ENCODE results near the gene GRID2. TPM values are rescaled to one million over a fixed set of nuclear protein-coding genes. Genes with fewer than 3 reads are reported as not detected.

Gene GRID2
- total RNA-seq, 1 experiment from 2014 or later, result not detected

DNA sequence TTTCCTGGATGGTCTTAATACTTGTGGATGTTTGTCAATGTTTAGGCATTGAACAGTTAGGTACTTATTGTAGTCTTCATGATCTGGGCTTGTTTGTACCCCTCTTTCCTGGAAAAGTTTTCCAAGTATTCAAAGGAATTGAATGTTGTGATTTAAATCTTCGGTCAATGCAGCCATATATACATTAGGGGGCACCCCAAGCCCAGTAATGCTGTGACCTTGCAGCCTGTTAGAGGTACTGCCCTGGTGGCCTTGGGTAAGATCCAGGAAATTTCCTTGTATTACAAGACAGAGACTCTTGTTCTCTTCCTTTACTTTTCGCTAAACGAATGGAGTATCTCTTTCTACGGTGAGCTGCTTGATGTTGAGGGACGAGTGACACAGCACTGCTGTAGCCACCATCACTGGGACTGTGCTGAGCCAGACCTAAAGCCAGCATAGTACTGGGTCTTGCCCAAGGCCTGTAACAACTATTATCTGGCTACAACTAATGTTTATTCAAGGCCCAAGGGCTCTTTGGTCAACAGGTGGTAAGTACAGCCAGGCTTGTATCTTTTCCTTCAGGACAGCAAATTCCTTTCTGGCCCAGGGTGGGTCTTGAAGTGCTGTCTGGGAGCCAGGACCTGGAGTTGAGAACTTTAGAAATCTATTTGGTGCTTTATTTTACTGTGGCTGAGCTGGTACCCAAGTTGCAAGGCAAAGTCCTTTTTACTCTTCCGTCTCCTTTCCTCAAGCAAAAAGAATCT is 1406.5 kb downstream of the GRID2 start:
- DNase-seq (ENCODE audit: extremely low read depth, low read depth), result peak; percentile 12

DNA sequence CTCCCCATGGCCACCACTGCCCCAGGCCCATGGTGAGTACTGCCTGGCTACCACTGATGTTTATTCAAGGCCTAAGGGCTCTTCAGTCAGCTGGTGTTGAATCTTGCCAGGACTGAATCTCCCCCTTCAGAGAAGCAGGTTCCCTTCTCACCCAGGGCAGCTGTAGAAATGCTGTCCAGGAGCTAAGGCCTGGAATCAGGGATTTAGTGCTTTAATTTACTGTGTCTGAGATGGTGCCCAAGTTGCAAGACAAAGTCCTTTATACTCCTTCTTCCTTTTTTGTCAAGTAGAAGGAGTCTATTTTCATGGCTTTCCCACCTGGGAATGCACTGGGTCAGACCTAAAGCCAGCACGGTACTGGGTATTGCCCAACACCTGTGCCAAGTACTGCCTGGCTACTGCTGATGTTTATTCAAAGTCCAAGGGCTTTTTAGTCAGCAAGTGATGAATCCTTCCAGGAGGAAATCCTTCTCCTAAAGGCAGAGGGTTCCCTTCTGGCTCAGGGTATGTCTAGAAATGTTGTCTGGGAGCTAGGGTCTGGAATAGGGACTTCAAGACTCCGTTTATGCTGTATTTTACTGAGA is 1407.2 kb downstream of the GRID2 start:
- DNase-seq (ENCODE audit: extremely low read depth, low read depth), result no peak

- no peak for DNase-seq (ENCODE audit: extremely low read depth, low read depth)
Measured at GRCh38 chr4:93718233-93718632, 1414.5 kb downstream of the GRID2 start.

GRCh38 chr4:93719552-93719951 is 1415.8 kb downstream of the GRID2 start:
- no peak for DNase-seq (ENCODE audit: extremely low read depth, low read depth)

DNA sequence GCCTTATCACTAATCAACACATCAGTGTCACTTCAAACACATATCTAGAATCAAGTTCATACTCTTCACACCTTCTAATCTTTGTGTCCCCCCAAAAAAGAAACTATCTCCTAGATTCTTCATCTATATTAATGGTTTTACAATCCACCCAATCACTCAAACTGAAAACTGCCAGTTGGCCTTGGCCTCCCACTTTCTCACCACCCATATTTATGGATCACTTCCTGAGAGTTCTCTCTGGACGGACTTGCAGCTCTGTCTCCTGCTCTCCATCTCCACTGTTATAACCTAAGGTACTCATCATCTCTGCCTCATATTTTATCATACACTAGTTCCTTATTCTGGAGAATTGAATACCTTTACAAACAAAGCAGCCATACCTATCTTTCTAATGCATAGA is 1418.7 kb downstream of the GRID2 start:
- DNase-seq (ENCODE audit: extremely low read depth, low read depth), result no peak

- DNase-seq (ENCODE audit: extremely low read depth, low read depth), result no peak
Measured at GRCh38 chr4:93730251-93730650, 1426.5 kb downstream of the GRID2 start.

GRCh38 chr4:93730760-93731159 is 1427.0 kb downstream of the GRID2 start:
- no peak for DNase-seq (ENCODE audit: extremely low read depth, low read depth)

DNA sequence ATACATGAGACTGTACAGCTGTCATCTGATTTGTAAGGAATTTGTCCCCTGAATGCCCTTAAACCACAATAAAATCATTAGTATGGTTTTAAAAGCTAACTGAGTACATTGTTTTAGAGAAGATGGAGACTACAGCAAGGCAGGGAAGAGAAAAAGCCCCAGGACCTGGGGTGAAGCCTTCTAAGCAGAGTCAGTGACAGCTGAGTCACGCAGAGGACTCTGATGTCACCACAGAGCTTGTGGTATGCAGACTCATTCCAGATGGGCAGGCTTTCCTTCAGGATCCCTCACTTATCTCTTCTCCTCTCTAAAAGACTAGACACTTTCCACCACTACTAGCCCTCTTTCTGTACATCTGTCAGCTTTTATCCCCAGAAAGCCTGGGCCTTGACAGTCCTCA is 1427.7 kb downstream of the GRID2 start:
- DNase-seq (ENCODE audit: extremely low read depth, low read depth), result peak; percentile 8

- DNase-seq (ENCODE audit: extremely low read depth, low read depth), result no peak
Measured at GRCh38 chr4:93732509-93732908, 1428.7 kb downstream of the GRID2 start.

- DNase-seq (ENCODE audit: extremely low read depth, low read depth), result no peak
Measured at GRCh38 chr4:93740890-93741289, 1437.1 kb downstream of the GRID2 start.

- DNase-seq (ENCODE audit: extremely low read depth, low read depth), result no peak
Measured at GRCh38 chr4:93743022-93743421, 1439.3 kb downstream of the GRID2 start.

- no peak for DNase-seq (ENCODE audit: extremely low read depth, low read depth)
Measured at GRCh38 chr4:93743635-93744034, 1439.9 kb downstream of the GRID2 start.

DNA sequence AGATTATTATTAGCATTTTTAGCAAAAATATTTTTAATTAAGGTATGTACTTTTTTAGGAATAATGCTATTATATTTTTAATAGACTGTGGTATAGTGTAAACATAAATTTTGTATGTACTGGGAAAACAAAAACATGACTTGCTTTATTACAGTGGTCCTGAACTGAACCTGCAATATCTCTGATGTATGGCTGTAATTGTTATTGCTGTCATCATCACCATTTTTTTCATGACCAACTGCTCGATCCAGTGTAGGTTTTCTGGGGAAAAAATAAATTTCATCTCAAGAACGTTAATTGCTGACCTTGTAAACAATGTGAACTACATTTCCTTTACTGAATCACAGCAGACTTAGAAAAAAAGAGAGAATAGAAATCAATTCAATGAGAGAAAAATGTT is 1441.2 kb downstream of the GRID2 start:
- no peak for DNase-seq (ENCODE audit: extremely low read depth, low read depth)

- no peak for DNase-seq (ENCODE audit: extremely low read depth, low read depth)
Measured at GRCh38 chr4:93746031-93746430, 1442.3 kb downstream of the GRID2 start.

GRCh38 chr4:93747220-93747619 is 1443.5 kb downstream of the GRID2 start:
- DNase-seq (ENCODE audit: extremely low read depth, low read depth), result no peak

GRCh38 chr4:93748373-93749291 is 1444.9 kb downstream of the GRID2 start:
- no peak for DNase-seq (ENCODE audit: extremely low read depth, low read depth)

- no peak for DNase-seq (ENCODE audit: extremely low read depth, low read depth)
Measured at GRCh38 chr4:93749292-93749761, 1445.6 kb downstream of the GRID2 start.

- DNase-seq (ENCODE audit: extremely low read depth, low read depth), result no peak
Measured at GRCh38 chr4:93751411-93751810, 1447.6 kb downstream of the GRID2 start.

GRCh38 chr4:93756101-93756500 is 1452.3 kb downstream of the GRID2 start:
- DNase-seq (ENCODE audit: extremely low read depth, low read depth), result no peak

DNA sequence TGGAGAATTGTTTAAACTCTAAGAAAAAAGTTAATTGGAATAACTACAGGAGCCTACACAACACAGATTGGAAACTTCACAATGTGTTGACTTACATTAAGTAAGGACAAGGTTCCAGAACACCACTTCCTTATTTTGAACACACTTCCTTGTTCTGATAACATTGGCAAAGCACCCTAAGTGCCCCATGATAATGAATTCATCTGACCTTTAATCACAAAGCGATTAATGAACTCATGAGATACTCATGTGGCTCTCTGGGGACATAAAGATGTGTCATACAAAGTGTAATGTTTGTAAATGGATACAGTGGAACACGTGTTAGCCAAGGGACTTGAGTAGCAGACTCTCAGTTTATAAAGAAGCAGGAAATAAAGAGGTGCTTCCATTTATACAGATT is 1455.7 kb downstream of the GRID2 start:
- DNase-seq (ENCODE audit: extremely low read depth, low read depth), result no peak

- no peak for DNase-seq (ENCODE audit: extremely low read depth, low read depth)
Measured at GRCh38 chr4:93760284-93760683, 1456.5 kb downstream of the GRID2 start.

Data from NCI-H460 (cell line).